Kidney (tissue), 14 donors: ENCODE results near the gene LRFN4. TPM values are rescaled to one million over a fixed set of nuclear protein-coding genes. Genes with fewer than 3 reads are reported as not detected.

Experiments used
- DNase-seq, 5 donors: peaks; one replicate each; pipeline ENCODE4 v3.0.0-alpha.2; 2013 to 2020
- FAIRE-seq: peaks from 2 replicates; lab custom pipeline; 2012; peaks lifted over from hg19 to GRCh38; lab: Jason Lieb, UNC
- H3K27ac ChIP-seq, 2 donors: one replicate each; pipeline ENCODE4 v1.7.0; 2013; ENCODE audit warnings: low read depth in 2 of 2, low read length in 2 of 2, inconsistent platforms in 1 of 2
- H3K27me3 ChIP-seq: one replicate; pipeline ENCODE4 v1.7.1; 2013; ENCODE audit warnings: low read length, inconsistent platforms; ENCODE audit not compliant: control insufficient read depth, insufficient read depth
- H3K36me3 ChIP-seq, 3 donors: one replicate each; pipeline versions ENCODE4 v1.7.0 to v1.7.1; 2013; ENCODE audit warnings: low read length in 3 of 3, control low read depth in 1 of 3, inconsistent platforms in 1 of 3; ENCODE audit not compliant: insufficient read depth in 3 of 3, control insufficient read depth in 2 of 3
- H3K4me1 ChIP-seq, 3 donors: one replicate each; pipeline versions ENCODE4 v1.7.0 to v1.7.1; 2013; ENCODE audit warnings: low read length in 3 of 3, inconsistent platforms in 1 of 3, low read depth in 1 of 3; ENCODE audit not compliant: control insufficient read depth in 2 of 3, insufficient read depth in 2 of 3
- H3K4me3 ChIP-seq, 3 donors: one replicate each; pipeline versions ENCODE4 v1.7.0 to v1.8.1; 2013; ENCODE audit warnings: low read length in 3 of 3, control low read depth in 1 of 3, inconsistent platforms in 1 of 3
- H3K9ac ChIP-seq, 3 donors: one replicate each; pipeline versions ENCODE4 v1.7.0 to v1.7.1; 2013; ENCODE audit warnings: low read length in 3 of 3, control low read depth in 1 of 3, inconsistent platforms in 1 of 3
- H3K9me3 ChIP-seq, 3 donors: one replicate each; pipeline versions ENCODE4 v1.7.0 to v1.7.1; 2013; ENCODE audit warnings: low read length in 3 of 3, control low read depth in 1 of 3, inconsistent platforms in 1 of 3; ENCODE audit not compliant: control insufficient read depth in 2 of 3, insufficient read depth in 1 of 3
- CTCF ChIP-seq: IDR thresholded peaks from 3 replicates; pipeline ENCODE4 v1.5.1; 2012; ENCODE audit warnings: mild to moderate bottlenecking, moderate library complexity, borderline replicate concordance; ENCODE audit not compliant: insufficient read depth; ENCODE audit errors: extremely low read depth
- intact Hi-C: fragments of 100-400 bp; cut with DNase I; formaldehyde crosslinking; loops from one replicate; pipeline ENCODE4 v1.11.1; 2022
- polyA plus RNA-seq: library from polyadenylated mRNA; stranded (reverse); fragments of 350-450 nt; fragmentation: Illumina TruSeq; extraction: RNeasy Lipid Tissue Mini Kit (QIAGEN cat#74804); gene quantifications from one replicate; pipeline ENCODE4 v1.2.3, GENCODE V29; 2014; ENCODE audit warnings: low read depth, low replicate concordance; ENCODE audit not compliant: insufficient read depth
- total RNA-seq: library from RNA; stranded (reverse); fragmentation: NEBNext Ultra II Directional; extraction: Animal tissue kit (Norgen Biotek cat#: 25700); gene quantifications from one replicate; pipeline ENCODE4 v1.2.1, GENCODE V29; 2021
- donor health status: control.
- donor health status: control.
- donor health status: control.
- donor health status: control.
- donor health status: control.
- donor health status: DM: yes; HTN: yes; CAD: no.
- donor health status: Normal renal cell carcinoma (clear cell type).

LRFN4 gene
- total and polyA plus RNA-seq, 2 donors from 2014 or later = 6.8 to 22.3 TPM

GRCh38 chr11:66906061-66906733 is 49.3 kb downstream of the LRFN4 start:
- FAIRE-seq = no peak
- H3K27ac ChIP-seq = no peak overlapping the region

GRCh38 chr11:66907751-66908630 is 51.1 kb downstream of the LRFN4 start:
- no peak for TF ChIP-seq CTCF
- H3K4me1 ChIP-seq = peaks cover 3 to 14% (median 9%) of the 10 kb centered on the region in 3 donors
- intact Hi-C loops = no loop called here
- H3K36me3 ChIP-seq = no peaks in the 10 kb centered on the region
- H3K9me3 ChIP-seq = no peaks in the 10 kb centered on the region
- FAIRE-seq = no peak
- peak overlapping the region in 1 of 3 donors; percentile 62 for H3K4me3 ChIP-seq
- H3K27ac ChIP-seq = peak overlapping the region; percentile 18 to 61
- DNase-seq = peak; percentile 57 to 83 (median 70)
- peak overlapping the region in 1 of 3 donors; percentile 69 for H3K9ac ChIP-seq
- H3K27me3 ChIP-seq = no peaks in the 10 kb centered on the region

More at GRCh38 chr11:66906061-66906733, 49.3 kb downstream of the LRFN4 start:
- Histone ChIP-seq H3K27me3 (no peaks in the 10 kb centered on the region), H3K9ac (no peak overlapping the region), H3K4me1 (peaks cover 3 to 14% (median 9%) of the 10 kb centered on the region in 3 donors), H3K36me3 (no peaks in the 10 kb centered on the region), H3K9me3 (no peaks in the 10 kb centered on the region), H3K4me3 (peak overlapping the region in 2 of 3 donors; percentile 41 to 62)
- intact Hi-C loops = no loop called here
- TF ChIP-seq CTCF = no peak
- DNase-seq = peak in 1 of 5 donors; percentile 58

GRCh38 chr11:66909181-66909580 is 52.3 kb downstream of the LRFN4 start:
- no peaks in the 10 kb centered on the region for H3K36me3 ChIP-seq
- H3K27ac ChIP-seq = no peak overlapping the region
- H3K27me3 ChIP-seq = no peaks in the 10 kb centered on the region
- no peak overlapping the region for H3K4me3 ChIP-seq
- no peak for TF ChIP-seq CTCF
- H3K9me3 ChIP-seq = no peaks in the 10 kb centered on the region
- FAIRE-seq (no peak), DNase-seq (no peak)
- intact Hi-C loops = no loop called here
- peaks cover 3 to 14% (median 9%) of the 10 kb centered on the region in 3 donors for H3K4me1 ChIP-seq
- no peak overlapping the region for H3K9ac ChIP-seq
